Measurements from ENCODE around the gene PRKAB2.
"Not testable (repeated sequence)": the region's sequence is repeated elsewhere in the genome, so short reads cannot be mapped to it uniquely, and the experiment has no call there.

PRKAB2 gene

DNA sequence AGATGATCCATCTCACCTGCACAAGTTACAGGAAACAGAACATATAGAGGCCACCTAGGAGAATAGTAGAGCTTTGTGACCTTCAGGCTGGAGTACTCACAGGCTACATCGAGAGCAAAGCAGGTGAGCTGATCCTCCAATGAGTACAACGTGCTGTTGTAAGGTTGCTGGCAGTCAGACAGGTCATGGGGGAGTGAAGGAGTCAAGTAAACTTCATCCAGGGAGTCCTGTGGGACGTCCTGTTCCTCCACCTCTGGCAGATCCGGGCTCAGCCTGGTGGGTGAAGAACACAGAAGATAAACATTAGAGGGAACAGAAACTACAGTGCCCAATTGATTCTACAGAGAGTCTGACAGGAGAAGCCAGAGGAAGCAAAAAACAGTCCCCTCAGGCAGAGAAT, 62.5 kb downstream of the PRKAB2 start:
- no peak for DNase-seq (ENCODE audit: low read depth in 2 of 2)

DNA sequence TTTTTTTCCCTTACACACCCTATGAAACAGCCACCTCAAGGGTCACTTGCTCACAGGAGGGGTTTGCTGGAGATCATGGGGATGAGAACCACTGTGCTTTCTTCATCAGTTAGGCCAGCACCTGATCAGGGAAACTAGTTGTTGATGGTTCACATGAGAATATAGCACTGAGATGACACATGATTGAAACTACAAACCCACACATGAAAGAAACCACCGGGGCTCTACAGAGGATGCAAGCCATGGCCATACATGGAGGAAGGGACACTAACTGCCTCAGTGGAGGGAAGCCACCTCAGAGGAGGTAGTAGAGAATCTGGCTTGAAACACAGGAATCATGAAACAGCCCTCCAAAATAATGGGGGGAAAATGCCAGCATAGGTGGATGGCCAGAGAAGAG, 63.2 kb downstream of the PRKAB2 start:
- DNase-seq (ENCODE audit: low read depth in 2 of 2) = no peak

DNA sequence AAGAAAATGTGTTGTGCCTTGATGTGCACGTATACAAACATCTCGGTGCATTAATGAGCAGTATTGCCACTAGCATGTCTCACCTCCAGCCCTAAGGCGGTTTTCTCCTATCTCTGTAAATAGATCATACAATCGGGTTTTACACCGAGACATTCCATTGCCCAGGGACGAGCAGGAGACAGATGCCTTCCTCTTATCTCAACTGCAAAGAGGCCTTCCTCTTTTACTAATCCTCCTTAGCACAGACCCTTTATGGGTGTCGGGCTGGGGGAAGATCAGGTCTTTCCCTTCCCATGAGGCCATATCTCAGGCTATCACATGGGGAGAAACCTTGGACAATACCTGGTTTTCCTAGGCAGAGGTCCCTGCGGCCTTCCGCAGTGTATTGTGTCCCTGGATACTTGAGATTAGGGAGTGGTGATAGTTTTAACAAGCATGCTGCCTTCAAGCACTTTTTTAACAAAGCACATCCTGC, 65.8 kb downstream of the PRKAB2 start:
- not testable (repeated sequence) for DNase-seq (ENCODE audit: low read depth in 2 of 2)

DNA sequence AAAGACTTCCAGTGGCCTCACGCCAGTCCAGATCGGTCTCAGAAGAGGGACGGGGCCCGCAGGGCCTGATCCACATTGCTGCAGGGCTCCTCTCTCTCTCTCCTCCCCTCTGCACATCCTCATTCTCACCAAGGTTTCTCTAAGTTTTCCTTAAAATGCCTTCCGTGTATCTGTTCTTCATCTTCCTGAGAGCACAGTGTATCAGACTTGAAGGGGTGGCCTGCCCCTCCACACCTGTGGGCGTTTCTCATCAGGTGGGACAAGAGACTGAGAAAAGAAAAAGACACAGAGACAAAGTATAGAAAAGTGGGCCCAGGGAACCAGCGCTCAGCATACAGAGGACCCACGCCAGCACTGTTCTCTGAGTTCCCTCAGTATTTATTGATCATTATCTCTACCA, 66.4 kb downstream of the PRKAB2 start:
- no peak for DNase-seq (ENCODE audit: low read depth in 2 of 2)
